NCI-H1092 treated with DMSO at 0.1 percent for 48 hours (cell line): ENCODE results near the gene CHST5.
"Not testable (repeated sequence)": the region's sequence is repeated elsewhere in the genome, so short reads cannot be mapped to it uniquely, and the experiment has no call there.

Experiments
- DNase-seq: peaks from one replicate; lab custom pipeline; 2025; lab: John Stamatoyannopoulos, UW

Gene CHST5

GRCh38 chr16:75506107-75506506 is 29.8 kb downstream of the CHST5 start:
- DNase-seq: no peak

GRCh38 chr16:75503801-75504200 is 32.1 kb downstream of the CHST5 start:
- no peak for DNase-seq

- no peak for DNase-seq
Measured at GRCh38 chr16:75502916-75503605, 32.8 kb downstream of the CHST5 start.

DNA sequence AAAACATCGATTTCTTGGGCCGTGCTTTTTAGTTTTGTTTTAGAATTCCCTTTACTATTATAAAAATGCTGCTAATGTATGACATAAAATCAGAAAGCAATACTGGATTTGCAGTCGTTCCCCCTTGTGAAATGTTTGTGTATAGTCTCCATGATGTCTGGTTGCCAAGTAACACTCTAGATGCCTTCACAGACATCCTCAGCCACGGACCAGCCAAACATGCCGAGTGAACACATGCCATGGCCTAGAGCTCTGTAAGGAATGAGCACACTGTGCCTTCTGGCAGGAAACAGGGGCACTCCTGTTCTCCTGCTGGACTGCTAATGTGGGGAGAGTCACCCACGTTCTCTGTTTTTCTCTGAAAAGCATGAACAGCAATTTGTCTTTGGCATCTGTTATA is 34.1 kb downstream of the CHST5 start:
- not testable (repeated sequence) for DNase-seq

GRCh38 chr16:75501359-75501758 is 34.5 kb downstream of the CHST5 start:
- no peak for DNase-seq

DNA sequence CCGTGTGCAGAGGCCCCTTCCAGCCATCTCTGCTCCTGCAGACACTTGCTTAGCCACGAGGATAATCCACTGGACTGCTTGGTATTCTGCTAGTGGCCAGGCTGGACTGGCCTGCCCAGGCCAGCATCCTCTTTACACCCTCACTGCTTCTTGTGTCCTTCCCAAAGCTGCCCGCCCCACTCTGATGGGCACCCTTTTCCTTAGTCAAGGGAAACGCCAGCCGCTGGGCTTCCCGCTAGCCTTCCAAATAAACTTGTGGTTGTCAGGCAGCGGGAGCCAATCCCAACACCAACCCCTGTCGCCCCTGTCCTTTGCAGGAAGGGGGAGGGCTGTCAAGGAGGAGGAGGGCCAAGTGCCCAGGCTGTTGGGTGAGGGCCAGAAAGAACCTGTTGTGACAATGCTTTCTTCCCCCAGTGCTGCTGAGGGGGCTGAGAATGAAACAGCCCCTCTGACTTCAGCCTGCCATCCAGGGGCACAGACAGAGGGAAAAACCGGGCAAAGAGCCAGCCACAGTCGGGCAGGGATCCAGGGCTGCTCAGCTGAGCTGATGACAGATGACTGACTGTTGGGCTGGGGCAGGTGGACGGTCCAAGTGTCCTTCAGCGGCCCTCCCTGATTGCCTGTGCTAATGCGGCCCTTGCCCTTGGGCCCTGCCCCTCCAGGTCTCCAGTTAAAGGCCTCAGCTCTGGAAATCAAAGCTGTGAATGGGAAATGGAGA is 37.1 kb downstream of the CHST5 start:
- peak; percentile 77 for DNase-seq

DNA sequence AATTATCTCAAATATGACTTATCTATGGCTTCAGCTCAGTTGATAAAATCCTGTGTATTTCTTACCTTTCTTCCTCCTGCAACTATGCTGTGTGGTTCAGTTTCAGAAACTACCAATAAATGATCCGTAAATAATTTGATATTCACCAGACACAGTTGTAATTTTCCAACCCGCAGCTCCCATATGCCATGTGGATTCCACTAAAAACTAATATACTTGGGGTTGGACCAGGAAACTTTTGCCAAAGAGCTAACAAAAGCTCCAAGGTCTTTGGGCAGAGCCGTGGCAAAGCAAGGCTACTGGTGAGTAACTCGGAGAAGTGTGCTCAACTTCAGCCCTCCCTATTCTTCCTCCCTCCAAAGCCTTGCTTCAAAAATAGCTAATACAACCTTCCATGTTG is 38.4 kb downstream of the CHST5 start:
- DNase-seq: no peak

DNA sequence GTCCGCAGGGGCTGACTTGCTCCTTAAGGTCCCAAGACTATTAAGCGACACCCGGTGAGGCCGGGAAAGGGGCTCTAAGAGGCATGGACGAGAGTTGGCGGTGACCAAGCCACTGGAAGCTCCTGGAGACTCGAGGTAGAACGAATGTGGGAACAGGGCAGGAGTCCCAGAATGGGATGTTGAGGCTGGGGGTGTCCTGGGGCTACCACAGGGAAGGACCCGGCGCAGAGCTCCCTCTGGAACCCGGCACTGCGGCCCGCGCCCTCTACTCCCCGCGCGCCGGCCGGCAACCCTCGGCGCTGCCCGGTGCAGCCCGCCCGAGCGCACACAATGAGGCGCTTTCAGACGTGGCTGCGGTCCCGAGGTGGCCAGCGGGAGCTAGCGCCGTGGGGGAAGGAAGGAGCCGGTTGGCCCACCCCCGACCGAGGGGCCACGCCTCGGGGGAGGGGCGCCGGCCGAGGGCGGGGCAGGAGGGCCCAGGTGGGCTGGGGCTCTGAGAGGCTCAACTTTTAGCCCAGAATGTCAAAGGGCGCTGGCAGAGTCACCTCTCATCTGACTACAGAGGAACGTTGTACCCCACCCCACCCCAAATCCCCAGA is 40.7 kb downstream of the CHST5 start, which contains the start of gene CHST6:
TSS of gene CHST6 (minus strand) at position 366 of the 599 bp plus-strand sequence. CDS start 15,613 bp downstream, outside the sequence.
- peak; percentile 2 for DNase-seq

GRCh38 chr16:75494661-75495075 is 41.2 kb downstream of the CHST5 start:
- no peak for DNase-seq

GRCh38 chr16:75494184-75494583 is 41.7 kb downstream of the CHST5 start:
- DNase-seq: no peak

GRCh38 chr16:75491876-75492275 is 44.0 kb downstream of the CHST5 start:
- DNase-seq: peak; percentile 38

- DNase-seq: no peak
Measured at GRCh38 chr16:75488322-75488721, 47.6 kb downstream of the CHST5 start.

DNA sequence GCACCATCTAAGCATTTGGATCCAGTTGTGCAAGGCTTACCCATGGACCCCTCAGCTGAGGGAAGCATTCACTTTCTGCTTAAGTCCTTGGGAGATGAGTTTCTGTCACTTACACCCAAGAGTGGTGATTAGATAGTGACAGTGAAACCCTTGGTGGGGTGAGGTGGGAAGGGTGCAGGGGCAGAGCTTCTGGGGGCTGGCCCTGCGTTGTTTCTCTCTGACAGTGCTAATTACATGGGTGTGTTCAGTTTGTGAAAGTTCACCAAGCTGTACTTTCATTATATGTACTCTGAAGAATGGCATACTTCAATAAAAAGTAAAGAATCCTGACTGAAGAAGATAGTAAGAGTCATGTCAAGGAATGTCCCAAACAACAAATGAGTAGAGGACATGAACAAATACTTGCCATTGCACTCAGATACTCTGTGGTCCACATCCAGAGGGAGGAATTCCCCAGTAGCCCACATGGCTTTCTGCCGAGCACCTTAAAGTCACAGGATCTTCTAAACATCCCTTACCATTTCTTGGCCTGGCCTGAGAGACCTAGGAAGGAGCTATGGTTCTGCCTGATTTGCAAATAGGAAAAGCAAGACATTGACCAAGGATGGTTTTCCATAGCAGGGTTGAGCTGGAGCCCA is 49.1 kb downstream of the CHST5 start:
- no peak for DNase-seq

- DNase-seq: no peak
Measured at GRCh38 chr16:75486014-75486675, 49.8 kb downstream of the CHST5 start.

GRCh38 chr16:75485230-75486013 is 50.5 kb downstream of the CHST5 start:
- DNase-seq: no peak

GRCh38 chr16:75483222-75483621 is 52.7 kb downstream of the CHST5 start:
- no peak for DNase-seq

DNA sequence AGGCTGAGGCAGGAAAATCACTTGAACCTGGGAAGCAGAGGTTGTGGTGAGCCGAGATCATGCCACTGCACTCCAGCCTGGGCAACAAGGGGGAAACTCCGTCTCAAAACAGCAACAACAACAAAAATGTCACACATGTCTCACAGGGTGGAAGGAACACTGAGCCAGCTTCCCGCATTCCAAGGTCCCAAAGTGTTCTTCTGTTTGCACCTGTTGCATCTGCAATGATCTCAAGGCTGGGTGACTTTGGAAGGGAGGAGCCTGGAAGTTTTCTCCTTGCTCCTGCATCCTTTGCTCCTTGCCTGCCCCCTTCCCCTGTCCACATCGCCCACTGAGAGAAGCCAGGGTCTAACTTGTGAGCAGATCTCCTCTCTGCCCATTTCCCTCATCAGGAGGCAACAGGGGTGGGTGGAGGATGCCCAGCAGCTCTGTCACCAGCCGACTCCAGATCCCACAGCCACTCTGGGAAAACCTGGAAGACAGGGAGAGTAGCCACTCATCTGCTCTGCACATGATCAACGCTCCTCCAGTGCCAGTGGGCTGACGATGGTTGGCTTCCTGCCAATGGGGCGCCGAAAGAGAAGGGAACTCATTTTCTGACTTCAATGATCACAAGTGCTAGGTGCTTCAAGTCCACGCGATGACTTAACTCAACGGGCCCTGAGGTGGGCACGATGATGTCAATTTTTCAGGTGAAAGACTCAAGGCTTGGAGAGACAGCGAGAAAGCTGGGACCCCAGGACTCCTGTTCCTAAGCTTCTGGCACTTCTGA is 53.3 kb downstream of the CHST5 start:
- no peak for DNase-seq

DNA sequence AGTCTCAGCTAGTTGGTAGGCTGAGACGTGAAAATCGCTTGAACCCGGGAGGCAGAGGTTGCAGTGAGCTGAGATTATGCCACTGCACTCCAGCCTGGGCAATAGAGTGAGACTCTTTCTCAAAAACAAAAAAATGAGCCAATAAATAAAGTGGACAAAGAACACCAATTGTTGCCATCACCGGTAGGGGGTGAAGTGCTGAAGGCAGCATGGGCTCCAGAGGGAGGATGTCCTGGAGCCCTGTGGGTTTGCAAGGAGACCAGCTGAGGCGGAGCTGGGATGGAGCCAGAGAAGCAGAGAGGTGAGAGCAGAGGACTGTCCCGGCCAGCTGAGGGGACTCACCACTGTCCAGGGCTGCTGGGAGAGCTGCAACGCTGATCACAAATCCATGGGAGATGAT is 54.4 kb downstream of the CHST5 start:
- DNase-seq: no peak

DNA sequence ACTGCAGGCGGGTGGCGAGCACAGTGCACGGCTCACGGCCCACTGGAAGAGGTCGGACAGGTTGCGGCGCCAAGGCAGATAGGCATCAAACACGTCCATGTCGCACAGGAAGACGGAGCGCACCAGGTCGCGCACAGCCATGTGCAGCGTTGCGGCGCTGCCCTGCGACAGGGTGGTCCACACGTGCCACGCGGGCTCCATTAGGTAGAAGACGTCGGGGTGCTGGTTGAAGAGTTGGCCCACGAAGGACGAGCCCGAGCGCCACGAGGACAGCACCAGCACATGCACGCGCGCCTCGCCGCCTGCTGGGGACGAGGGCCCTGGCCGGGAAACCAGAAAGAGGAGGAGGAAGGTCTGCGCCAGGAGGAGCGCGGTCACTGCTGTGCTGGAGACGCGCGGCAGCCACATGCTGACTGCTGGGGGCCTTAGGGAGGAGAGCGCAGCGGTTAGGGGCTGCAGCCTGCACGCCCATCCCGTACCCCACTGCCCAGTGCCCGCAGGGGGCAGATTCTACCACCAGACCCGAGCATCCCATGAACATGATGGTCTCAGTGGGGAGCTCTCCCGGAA is 56.4 kb downstream of the CHST5 start:
- no peak for DNase-seq
